IPS-18c (cell line): ENCODE results near the gene UGGT1.

Experiments used
- H3K4me3 ChIP-seq: 2 replicates; pipeline ENCODE4 v1.7.0; 2013; ENCODE audit warnings: low read depth, mild to moderate bottlenecking, low read length, moderate library complexity; ENCODE audit not compliant: insufficient read depth
- H3K9me3 ChIP-seq: one replicate; pipeline ENCODE4 v1.6.1; 2013; ENCODE audit warnings: mild to moderate bottlenecking, low read length, moderate library complexity; ENCODE audit not compliant: control insufficient read depth, insufficient read depth

The UGGT1 gene

DNA sequence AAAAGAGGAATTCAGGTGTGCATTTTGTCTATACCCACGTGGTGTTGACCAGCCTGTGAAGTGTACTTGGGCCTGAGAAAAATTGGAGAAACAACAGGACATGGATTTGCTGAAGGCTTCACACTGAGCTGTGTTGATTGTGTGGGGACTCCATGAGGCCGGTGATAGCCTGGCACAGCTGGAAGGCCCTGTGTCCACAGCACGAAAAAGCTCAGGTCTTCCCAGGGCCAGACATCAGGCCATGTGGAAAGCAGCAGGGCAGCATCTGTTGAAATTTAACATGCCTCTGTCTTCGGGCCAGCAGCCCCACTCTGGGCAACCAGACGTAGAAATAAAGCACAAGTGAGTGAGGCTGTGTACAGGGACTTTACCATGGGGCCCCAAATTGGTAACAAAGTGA, 143.6 kb downstream of the UGGT1 start:
- no peak overlapping the region for H3K4me3 ChIP-seq

DNA sequence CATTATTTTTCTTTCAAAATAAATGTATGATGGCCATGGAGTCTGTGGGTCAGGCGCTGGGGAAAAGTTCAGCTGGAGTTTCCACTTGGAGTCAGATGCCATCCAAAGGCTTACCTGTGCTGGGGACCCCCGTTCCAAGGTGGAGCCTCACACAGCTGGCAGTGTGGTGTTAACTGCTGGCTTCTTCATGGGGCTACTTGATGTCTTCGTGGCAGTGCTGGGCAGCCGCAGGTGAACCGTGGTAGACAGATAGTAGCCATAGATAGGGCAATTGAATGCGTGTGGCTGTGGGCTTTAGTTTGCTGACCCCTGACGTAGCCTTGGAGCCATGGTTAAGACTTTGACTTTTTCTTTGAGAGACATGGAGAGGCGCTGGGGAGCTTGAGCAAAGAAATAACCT, 144.6 kb downstream of the UGGT1 start:
- Histone ChIP-seq H3K4me3 (no peak overlapping the region), H3K9me3 (no peaks in the 10 kb centered on the region)

More for the DNA sequence above, 143.6 kb downstream of the UGGT1 start:
- no peaks in the 10 kb centered on the region for H3K9me3 ChIP-seq

DNA sequence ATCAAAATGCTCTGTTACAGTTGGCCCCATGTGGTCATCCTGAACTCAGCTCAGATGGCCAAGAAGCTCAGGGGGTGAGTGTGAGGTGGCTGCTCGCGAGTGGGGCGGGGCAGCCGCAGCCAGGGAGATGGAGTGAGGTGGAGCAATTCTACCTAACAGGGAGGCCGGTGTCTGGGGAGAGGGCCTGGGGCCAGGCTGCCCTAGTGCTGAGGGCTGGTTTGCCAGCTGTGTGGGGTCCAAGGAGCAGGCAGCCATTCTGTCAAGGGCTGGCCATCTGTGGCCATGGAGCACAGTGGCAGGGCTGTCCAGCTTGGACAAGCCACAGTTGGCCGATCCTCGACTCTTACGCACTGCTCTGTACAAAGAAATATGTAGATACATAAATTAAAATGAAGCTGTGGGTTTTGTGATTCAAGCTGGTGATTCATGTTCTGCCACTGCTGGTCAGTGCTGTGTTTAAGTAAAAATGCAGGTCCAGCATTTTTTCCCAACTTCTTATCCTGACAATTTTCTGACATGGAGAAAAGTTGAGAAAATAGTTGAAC, 145.6 kb downstream of the UGGT1 start:
- no peak overlapping the region for H3K4me3 ChIP-seq
- no peaks in the 10 kb centered on the region for H3K9me3 ChIP-seq

DNA sequence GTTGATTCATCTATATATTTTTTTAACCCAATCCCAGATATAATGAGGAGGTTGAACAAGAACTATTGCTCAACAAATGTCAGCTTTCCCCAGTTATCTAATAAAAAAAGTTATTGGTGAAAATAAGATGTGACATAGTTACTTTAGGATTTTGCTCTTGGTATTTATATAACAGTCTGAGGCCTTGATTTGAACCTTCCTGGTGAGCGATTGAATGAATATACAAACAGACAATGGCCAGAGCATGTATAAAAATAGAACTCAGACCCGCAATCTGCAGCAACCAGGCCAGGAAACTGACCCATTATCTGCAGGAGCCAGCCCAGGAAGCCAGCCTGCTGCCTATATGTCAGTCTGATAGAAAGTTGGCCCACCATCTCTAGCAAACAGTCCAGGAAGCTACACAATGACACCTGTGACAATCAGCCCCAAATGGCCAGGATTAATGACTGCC, 146.1 kb downstream of the UGGT1 start:
- H3K9me3 ChIP-seq = no peaks in the 10 kb centered on the region
- no peak overlapping the region for H3K4me3 ChIP-seq

DNA sequence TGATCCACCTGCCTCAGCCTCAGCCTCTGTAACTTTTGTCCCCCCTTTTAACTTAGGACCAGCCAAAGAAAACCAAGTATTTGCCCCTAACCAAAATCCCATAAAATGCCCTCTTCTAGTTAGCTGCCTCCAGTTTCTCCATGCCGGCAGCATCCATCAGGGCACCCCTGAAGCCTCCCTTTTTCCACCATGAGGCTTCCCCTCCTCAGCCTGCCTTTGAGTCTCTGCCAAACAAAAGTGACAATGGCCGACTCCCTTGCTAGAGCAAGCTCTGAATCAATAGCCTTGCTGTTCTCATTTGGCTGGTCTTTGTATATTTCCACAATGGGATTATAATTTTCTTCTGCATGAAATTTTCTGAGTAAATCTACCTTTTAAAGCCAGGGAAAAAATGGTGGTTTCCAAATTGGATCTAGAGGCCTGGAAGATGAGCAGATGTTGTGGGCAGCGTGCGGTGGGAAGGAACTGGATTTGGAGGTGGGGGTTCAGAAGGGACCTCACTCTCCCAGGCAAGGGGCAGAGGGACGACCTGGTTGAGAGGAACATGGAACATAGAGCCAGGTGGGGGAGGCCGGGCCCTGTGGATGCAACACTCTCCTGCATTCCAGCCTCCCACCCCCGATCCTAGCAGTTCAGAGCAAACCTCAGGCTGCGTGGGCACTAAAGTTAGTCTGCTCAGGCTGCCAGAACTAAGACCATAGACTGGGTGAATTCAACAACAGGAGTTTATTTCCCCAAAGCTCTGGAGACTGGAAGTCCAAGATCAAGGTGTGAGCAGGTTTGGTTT, 147.1 kb downstream of the UGGT1 start:
- Histone ChIP-seq H3K4me3 (no peak overlapping the region), H3K9me3 (no peaks in the 10 kb centered on the region)

DNA sequence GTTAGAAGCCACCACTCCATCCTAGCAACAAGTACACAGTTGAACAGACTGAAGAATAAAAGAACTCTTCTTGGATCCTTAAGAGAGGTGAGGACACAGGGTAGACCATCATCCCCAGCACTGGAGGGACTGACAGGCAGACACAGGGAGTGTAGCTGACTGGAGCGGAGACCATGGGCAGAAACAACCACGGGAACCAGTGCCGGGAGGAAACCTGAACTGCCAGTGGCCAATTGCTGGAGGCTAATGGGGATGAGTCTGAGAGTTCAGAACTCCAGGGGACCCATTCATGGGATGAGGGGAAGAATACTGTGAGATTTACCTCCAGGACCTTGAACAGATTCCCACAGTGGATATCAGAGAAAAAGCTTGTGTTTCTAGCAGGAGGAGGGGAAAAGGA, 150.9 kb downstream of the UGGT1 start:
- Histone ChIP-seq H3K9me3 (no peaks in the 10 kb centered on the region), H3K4me3 (no peak overlapping the region)
